WTC11 (cell line): ENCODE data around the gene KLHL1. TPM values are rescaled to one million over a fixed set of nuclear protein-coding genes. Genes with fewer than 3 reads are reported as not detected.
"Not testable (repeated sequence)": the region's sequence is repeated elsewhere in the genome, so short reads cannot be mapped to it uniquely, and the experiment has no call there.

Source experiments
- ATAC-seq: fragments of 200-7000 bp; cut with Tn5 transposase; 2 replicates; pipeline ENCODE4 v1.10.0; 2021; ENCODE audit warnings: mild to moderate bottlenecking, moderate library complexity
- Bru-seq: library from RNA; stranded (reverse); fragments of 400-500 nt; gene quantifications from one replicate; lab custom pipeline; 2021; lab: Mats Ljungman, UMichigan
- CTCF ChIA-PET: fragments of 300-600 bp; sonication (Branson Sonifier 250); formaldehyde crosslinking; loops from one replicate; lab custom pipeline; 2021; ENCODE audit warnings: antibody characterized with exemption; lab: Charles Lee
- POLR2A ChIA-PET: fragments of 350-600 bp; sonication (Branson Sonifier 250); formaldehyde crosslinking; loops from one replicate; lab custom pipeline; 2021; ENCODE audit warnings: antibody characterized with exemption; lab: Charles Lee
- DNase-seq: peaks from one replicate; pipeline ENCODE4 v3.0.0; 2021; ENCODE audit warnings: low spot score
- H3K27ac Mint-ChIP-seq: 2 replicates; pipeline ENCODE4 v1.8.0; 2021; ENCODE audit warnings: mixed read lengths
- H3K27me3 Mint-ChIP-seq: 2 replicates; pipeline ENCODE4 v1.8.0; 2021; ENCODE audit warnings: low read depth, mild to moderate bottlenecking, moderate library complexity, mixed read lengths
- H3K36me3 Mint-ChIP-seq: 2 replicates; pipeline ENCODE4 v1.8.0; 2021; ENCODE audit warnings: mixed read lengths
- H3K4me1 Mint-ChIP-seq: 2 replicates; pipeline ENCODE4 v1.8.0; 2022; ENCODE audit warnings: mixed read lengths
- H3K4me3 Mint-ChIP-seq: 2 replicates; pipeline ENCODE4 v1.8.0; 2021; ENCODE audit warnings: mild to moderate bottlenecking, moderate library complexity, mixed read lengths
- H3K9me3 Mint-ChIP-seq: 2 replicates; pipeline ENCODE4 v1.8.0; 2021; ENCODE audit warnings: mixed read lengths
- CBFB ChIP-seq: sonication (generic); formaldehyde crosslinking; IDR thresholded peaks from 2 replicates; pipeline ENCODE4 v1.8.1; 2022; ENCODE audit warnings: mild to moderate bottlenecking, low read depth, missing genetic modification reagents
- CDX4 ChIP-seq: fragments of 250-450 bp; sonication (Bioruptor Pico); IDR thresholded peaks from 2 replicates; pipeline ENCODE4 v1.9.0; 2021; ENCODE audit warnings: moderate library complexity, mild to moderate bottlenecking, inconsistent platforms, borderline replicate concordance
- CREM ChIP-seq: sonication (generic); formaldehyde crosslinking; IDR thresholded peaks from 2 replicates; pipeline ENCODE4 v1.8.1; 2022; ENCODE audit warnings: mild to moderate bottlenecking, missing genetic modification reagents, moderate library complexity
- HMGXB4 ChIP-seq: sonication (generic); formaldehyde crosslinking; IDR thresholded peaks from 2 replicates; pipeline ENCODE4 v1.8.1; 2023; ENCODE audit warnings: mild to moderate bottlenecking, moderate library complexity, missing genetic modification reagents
- OVOL2 ChIP-seq: fragments of 250-450 bp; sonication (Bioruptor Pico); IDR thresholded peaks from 2 replicates; pipeline ENCODE4 v1.9.0; 2021; ENCODE audit warnings: mild to moderate bottlenecking, borderline replicate concordance
- PREB ChIP-seq: sonication (generic); formaldehyde crosslinking; IDR thresholded peaks from 2 replicates; pipeline ENCODE4 v1.8.1; 2022; ENCODE audit warnings: mild to moderate bottlenecking, missing genetic modification reagents, moderate library complexity, borderline replicate concordance
- SMAD3 ChIP-seq: sonication (generic); formaldehyde crosslinking; IDR thresholded peaks from 2 replicates; pipeline ENCODE4 v1.8.0; 2022; ENCODE audit warnings: missing genetic modification reagents, mild to moderate bottlenecking, borderline replicate concordance
- SOX15 ChIP-seq: fragments of 250-450 bp; sonication (Bioruptor Pico); IDR thresholded peaks from 2 replicates; pipeline ENCODE4 v1.9.0; 2021; ENCODE audit warnings: mild to moderate bottlenecking
- STAT6 ChIP-seq: sonication (generic); formaldehyde crosslinking; conservative IDR thresholded peaks from 2 replicates; pipeline ENCODE4 v1.8.1; 2023; ENCODE audit warnings: mild to moderate bottlenecking, low read depth, missing genetic modification reagents, moderate library complexity
- ZNF121 ChIP-seq: sonication (generic); formaldehyde crosslinking; IDR thresholded peaks from 2 replicates; pipeline ENCODE4 v1.8.0; 2023; ENCODE audit warnings: missing genetic modification reagents
- ZNF532 ChIP-seq: fragments of 250-450 bp; sonication (Bioruptor Pico); IDR thresholded peaks from 2 replicates; pipeline ENCODE4 v1.9.0; 2021; ENCODE audit warnings: mild to moderate bottlenecking, borderline replicate concordance
- long read RNA-seq, 3 experiments: library from RNA in 1 of 3; library from capped mRNA in 1 of 3; library from polyadenylated mRNA in 1 of 3; unstranded in 2 of 3; stranded (forward) in 1 of 3; transcript quantifications; one replicate each; pipeline ENCODE4 v2.0.0, GENCODE V29; 2021
- total RNA-seq: library from RNA; stranded (reverse); gene quantifications from 3 replicates; pipeline ENCODE4 v1.2.3, GENCODE V29; 2021

The KLHL1 gene
- total RNA-seq (not detected in 3 replicates), Bru-seq, nascent RNA (percentile 0 among the genes with signal in this experiment)
- long read RNA-seq, experiment 1, result 0 reads
- long read RNA-seq, experiment 2, result 0 reads
- long read RNA-seq, experiment 3, result 0 reads

GRCh38 chr13:70108356-70109105 lies at the start of gene KLHL1:
Gene KLHL1 (minus strand): TSS chr13:70108452. CDS start chr13:70107699, 753 bp downstream.
- CTCF ChIA-PET, result interaction anchor here (2.2 kb wide), 1 partner anchor 10 kb away, joined by 8 read pairs; no protein-coding TSS in a partner anchor
- TF ChIP-seq CBFB (CRISPR knock-in tag) (no peak), SMAD3 (no peak), STAT6 (no peak), ZNF121 (CRISPR knock-in tag) (no peak), HMGXB4 (CRISPR knock-in tag) (no peak), CDX4 (CRISPR knock-in tag) (no peak), SOX15 (CRISPR knock-in tag) (no peak)
- no peak for DNase-seq
- POLR2A ChIA-PET, result no interaction called here
- peaks cover 36% of the 10 kb centered on the region for H3K27me3 Mint-ChIP-seq
- H3K9me3 Mint-ChIP-seq, result no peaks in the 10 kb centered on the region
- peak within 1 kb of the TSS; percentile 72 for H3K4me3 Mint-ChIP-seq
- H3K27ac Mint-ChIP-seq, result no peak within 1 kb of the TSS
- ATAC-seq, result peak; percentile 26
- peaks cover 6% of the 10 kb centered on the region; the same call in 1 of the 2 replicates for H3K4me1 Mint-ChIP-seq
- H3K36me3 Mint-ChIP-seq, result no peaks in the 10 kb centered on the region

GRCh38 chr13:70142658-70143057 lies 34.4 kb upstream of the KLHL1 start:
- H3K9me3 Mint-ChIP-seq, H3K36me3 Mint-ChIP-seq, H3K27me3 Mint-ChIP-seq, H3K4me1 Mint-ChIP-seq, CTCF ChIA-PET, H3K4me3 Mint-ChIP-seq, ATAC-seq, DNase-seq, POLR2A ChIA-PET, H3K27ac Mint-ChIP-seq: not testable (repeated sequence)

GRCh38 chr13:70128098-70128497 lies 19.8 kb upstream of the KLHL1 start:
- ATAC-seq (no peak), DNase-seq (no peak)
- no peak overlapping the region for H3K4me3 Mint-ChIP-seq
- H3K4me1 Mint-ChIP-seq, result peaks cover 8% of the 10 kb centered on the region
- ChIA-PET POLR2A (no interaction called here), CTCF (no interaction called here)
- no peaks in the 10 kb centered on the region for H3K27me3 Mint-ChIP-seq
- no peaks in the 10 kb centered on the region for H3K9me3 Mint-ChIP-seq
- TF ChIP-seq ZNF532 (CRISPR knock-in tag), result no peak
- no peak for TF ChIP-seq PREB
- TF ChIP-seq ZNF121 (CRISPR knock-in tag), result no peak
- no peak for TF ChIP-seq CREM
- TF ChIP-seq OVOL2 (CRISPR knock-in tag), result no peak
- no peaks in the 10 kb centered on the region for H3K36me3 Mint-ChIP-seq
- no peak overlapping the region for H3K27ac Mint-ChIP-seq
